ENCODE results near the gene ERBB4.

The ERBB4 gene

DNA sequence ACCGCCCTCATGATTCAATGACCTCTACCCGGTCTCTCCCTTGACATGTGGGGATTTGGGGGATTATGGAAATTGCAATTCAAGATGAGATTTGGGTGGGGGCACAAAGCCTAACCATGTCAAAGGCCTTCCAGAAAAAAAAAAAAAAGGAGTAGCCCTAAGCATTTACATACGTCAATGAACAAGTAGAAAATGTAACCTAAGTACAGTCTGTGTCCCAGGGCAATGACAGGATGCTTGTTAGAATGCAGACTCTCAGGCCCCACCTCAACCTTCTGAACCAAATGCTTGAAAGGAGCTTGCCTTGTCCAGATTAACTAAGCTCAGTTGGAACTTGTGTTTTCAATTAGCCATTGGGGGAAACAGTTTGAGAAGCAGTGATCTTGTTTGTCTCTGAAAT lies 1180.1 kb downstream of the ERBB4 start:
- no peak overlapping the region for H3K27ac ChIP-seq
- H3K9ac ChIP-seq: no peak overlapping the region
- no peak for TF ChIP-seq Cebpa-rat (IDR thresholded peaks at IDR 0.05)
- H3K4me2 ChIP-seq: no peak overlapping the region
- H3K4me1 ChIP-seq: no peaks in the 10 kb centered on the region
- H3K36me3 ChIP-seq: no peaks in the 10 kb centered on the region
- no peak overlapping the region for H3K4me3 ChIP-seq
- no peaks in the 10 kb centered on the region for H3K27me3 ChIP-seq
- H4K20me1 ChIP-seq: no peaks in the 10 kb centered on the region
- H3K9me3 ChIP-seq: no peaks in the 10 kb centered on the region

DNA sequence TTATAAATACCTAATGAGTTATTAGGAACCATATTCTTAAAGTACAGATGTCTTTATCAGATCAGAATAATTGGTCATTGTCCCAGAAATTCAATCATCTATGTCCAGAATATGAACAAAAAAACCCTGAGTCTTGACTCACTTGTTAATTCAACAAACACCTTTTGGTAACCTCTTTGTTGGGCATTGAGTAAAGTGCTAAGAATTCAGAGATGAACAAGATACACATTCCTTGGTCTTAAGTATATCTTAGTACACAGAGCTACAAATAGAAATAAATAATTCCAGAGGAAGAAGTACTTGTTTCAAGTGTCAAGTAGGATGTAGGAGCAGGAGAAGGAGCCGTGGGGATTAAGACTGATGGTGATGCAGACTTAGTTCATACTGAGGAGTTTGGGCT lies 1184.1 kb downstream of the ERBB4 start:
- Histone ChIP-seq H3K36me3 (no peaks in the 10 kb centered on the region), H3K4me2 (no peak overlapping the region), H4K20me1 (no peaks in the 10 kb centered on the region), H3K4me3 (no peak overlapping the region), H3K9me3 (no peaks in the 10 kb centered on the region), H3K4me1 (no peaks in the 10 kb centered on the region), H3K27me3 (no peaks in the 10 kb centered on the region), H3K9ac (no peak overlapping the region), H3K27ac (no peak overlapping the region)
- no peak for TF ChIP-seq Cebpa-rat (IDR thresholded peaks at IDR 0.05)

DNA sequence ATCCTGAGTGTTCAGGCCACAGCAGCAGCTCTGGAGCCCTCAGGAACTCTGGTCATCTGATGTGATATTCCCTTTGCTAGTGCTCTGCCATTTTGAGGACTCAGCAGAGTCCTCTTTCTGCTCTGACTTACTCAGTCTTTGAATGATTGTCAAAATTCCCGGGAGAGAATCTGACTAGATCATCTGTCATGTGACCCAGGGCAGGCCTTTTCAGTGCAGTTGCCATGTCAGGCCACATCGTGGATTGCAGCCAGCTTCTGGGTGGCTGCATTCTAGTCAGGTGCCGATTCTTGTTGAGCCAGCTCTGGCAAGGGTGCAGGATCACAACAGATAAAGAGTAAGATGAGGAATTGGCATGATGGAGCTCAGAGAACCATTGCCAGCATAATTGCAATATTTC lies 1186.6 kb downstream of the ERBB4 start:
- H3K27me3 ChIP-seq: no peaks in the 10 kb centered on the region
- no peak overlapping the region for H3K4me2 ChIP-seq
- no peak for TF ChIP-seq Cebpa-rat (IDR thresholded peaks at IDR 0.05)
- H4K20me1 ChIP-seq: no peaks in the 10 kb centered on the region
- H3K27ac ChIP-seq: no peak overlapping the region
- H3K4me1 ChIP-seq: peaks cover 5% of the 10 kb centered on the region; the same call in 1 of the 2 replicates
- no peaks in the 10 kb centered on the region for H3K36me3 ChIP-seq
- H3K9me3 ChIP-seq: peaks cover 6% of the 10 kb centered on the region
- H3K4me3 ChIP-seq: no peak overlapping the region
- no peak overlapping the region for H3K9ac ChIP-seq

DNA sequence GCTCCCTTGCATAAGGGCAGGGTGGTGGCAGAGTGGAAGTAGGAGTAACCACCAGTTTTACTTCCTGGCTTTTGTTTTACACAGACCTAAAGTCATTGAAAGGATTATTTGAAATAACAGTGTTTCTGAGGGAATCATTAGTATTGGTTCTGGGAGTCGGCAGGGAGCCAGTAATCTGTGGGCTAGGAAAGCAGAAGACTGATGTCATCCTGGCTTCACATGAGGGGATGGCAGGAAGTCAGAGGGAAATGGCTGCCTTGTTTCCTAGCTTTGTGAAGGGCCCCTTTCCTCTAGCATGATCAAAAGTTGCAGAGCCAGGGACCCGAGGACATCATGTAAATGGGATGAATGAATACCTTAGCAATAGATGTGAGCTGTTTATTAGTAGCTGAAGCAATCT lies 1189.6 kb downstream of the ERBB4 start:
- Histone ChIP-seq H3K4me2 (no peak overlapping the region), H3K36me3 (no peaks in the 10 kb centered on the region), H3K4me1 (peaks cover 5% of the 10 kb centered on the region; the same call in 1 of the 2 replicates), H4K20me1 (no peaks in the 10 kb centered on the region), H3K27me3 (no peaks in the 10 kb centered on the region), H3K27ac (no peak overlapping the region), H3K9ac (no peak overlapping the region), H3K9me3 (peaks cover 10% of the 10 kb centered on the region), H3K4me3 (no peak overlapping the region)
- no peak for TF ChIP-seq Cebpa-rat (IDR thresholded peaks at IDR 0.05)

DNA sequence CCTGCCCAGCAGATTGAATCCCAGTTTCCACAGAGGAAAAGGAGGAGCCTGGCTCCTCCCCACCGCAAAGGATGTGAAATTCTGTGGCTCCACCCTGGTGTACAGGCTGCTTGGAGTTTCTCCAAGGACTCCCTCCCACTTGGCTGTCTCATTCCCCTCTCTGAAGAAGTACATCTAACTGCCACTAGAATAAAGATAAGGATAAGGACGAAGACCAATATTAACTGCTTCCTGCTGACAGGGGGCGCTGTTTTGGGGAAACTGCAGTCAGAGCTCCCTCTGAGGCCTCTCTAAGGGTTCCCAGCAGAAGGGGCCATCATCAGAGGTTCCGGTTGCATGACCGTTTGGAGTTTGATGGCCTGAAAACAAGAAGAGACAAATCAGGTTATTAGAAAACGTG lies 1191.3 kb downstream of the ERBB4 start:
- no peaks in the 10 kb centered on the region for H3K36me3 ChIP-seq
- no peak overlapping the region for H3K4me2 ChIP-seq
- TF ChIP-seq Cebpa-rat (IDR thresholded peaks at IDR 0.05): no peak
- H3K9ac ChIP-seq: no peak overlapping the region
- H3K4me3 ChIP-seq: no peak overlapping the region
- H3K27me3 ChIP-seq: no peaks in the 10 kb centered on the region
- peaks cover 5% of the 10 kb centered on the region; the same call in 1 of the 2 replicates for H3K4me1 ChIP-seq
- peaks cover 10% of the 10 kb centered on the region for H3K9me3 ChIP-seq
- H3K27ac ChIP-seq: no peak overlapping the region
- no peaks in the 10 kb centered on the region for H4K20me1 ChIP-seq

DNA sequence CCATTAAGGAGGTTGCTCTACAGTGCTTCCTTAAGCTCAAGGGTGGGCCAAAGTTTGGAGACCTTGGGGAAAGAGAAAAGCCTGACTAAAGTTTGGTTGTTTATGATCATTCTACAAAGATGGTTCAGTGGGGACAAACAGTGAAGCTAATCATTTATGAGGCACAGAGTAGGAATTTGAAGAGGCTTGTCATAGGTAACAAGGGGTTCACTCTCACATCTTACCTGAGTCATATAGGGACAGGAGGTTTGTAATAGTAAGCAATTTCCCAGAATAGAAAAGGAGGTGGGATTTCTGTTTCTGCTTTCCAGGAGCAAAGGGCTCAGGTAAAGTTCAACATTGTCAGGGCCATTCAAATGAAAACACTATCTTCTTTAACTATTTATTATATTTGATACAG lies 1194.3 kb downstream of the ERBB4 start:
- Histone ChIP-seq H3K9ac (no peak overlapping the region), H3K9me3 (peaks cover 10% of the 10 kb centered on the region), H3K4me2 (no peak overlapping the region), H3K4me3 (no peak overlapping the region), H4K20me1 (no peaks in the 10 kb centered on the region), H3K36me3 (no peaks in the 10 kb centered on the region), H3K27me3 (no peaks in the 10 kb centered on the region), H3K4me1 (peaks cover 4% of the 10 kb centered on the region; the same call in 1 of the 2 replicates), H3K27ac (no peak overlapping the region)
- no peak for TF ChIP-seq Cebpa-rat (IDR thresholded peaks at IDR 0.05)

DNA sequence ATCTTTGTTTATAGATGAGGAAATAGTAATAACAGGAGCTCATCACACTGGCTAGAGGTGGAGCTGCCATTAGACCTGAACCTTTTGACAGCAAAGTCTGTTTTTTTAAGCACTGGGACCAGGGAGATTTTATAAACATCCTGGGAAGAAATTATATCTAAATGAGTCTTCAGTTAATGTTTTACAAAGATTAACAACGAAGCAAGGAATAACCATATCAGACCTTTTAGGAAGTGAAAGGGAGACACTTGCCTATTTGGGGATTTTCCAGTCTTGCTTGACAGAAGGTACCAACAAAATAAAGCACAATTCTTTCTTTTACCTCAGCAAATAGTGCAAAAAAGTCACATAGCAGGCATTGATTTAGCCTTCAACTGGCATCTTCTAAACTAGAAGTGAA lies 1205.2 kb downstream of the ERBB4 start:
- Histone ChIP-seq H3K4me3 (no peak overlapping the region), H3K27me3 (no peaks in the 10 kb centered on the region), H3K9me3 (no peaks in the 10 kb centered on the region), H4K20me1 (no peaks in the 10 kb centered on the region), H3K27ac (no peak overlapping the region), H3K4me1 (no peaks in the 10 kb centered on the region), H3K4me2 (no peak overlapping the region), H3K9ac (no peak overlapping the region), H3K36me3 (no peaks in the 10 kb centered on the region)
- TF ChIP-seq Cebpa-rat (IDR thresholded peaks at IDR 0.05): no peak

DNA sequence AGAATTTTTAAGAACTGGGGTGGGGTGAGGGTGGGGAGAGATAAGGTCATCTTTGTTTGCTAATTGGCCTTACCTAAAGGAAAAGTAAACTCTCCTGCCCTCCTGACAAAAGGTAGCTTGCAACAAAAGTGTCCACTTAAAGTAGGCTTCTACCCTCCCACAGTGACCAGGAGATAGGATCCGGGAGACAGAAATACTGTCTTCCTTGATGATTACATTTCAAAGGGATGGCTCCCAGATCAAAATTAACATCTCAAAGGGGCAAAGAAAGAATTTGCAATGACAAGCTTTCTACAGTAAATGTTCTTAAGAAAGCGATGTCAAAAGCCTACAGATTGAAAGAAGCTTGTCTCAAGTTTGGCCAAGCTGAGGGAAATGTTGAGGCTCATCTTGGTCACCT lies 1206.9 kb downstream of the ERBB4 start:
- H3K27me3 ChIP-seq: no peaks in the 10 kb centered on the region
- no peaks in the 10 kb centered on the region for H3K9me3 ChIP-seq
- H3K36me3 ChIP-seq: no peaks in the 10 kb centered on the region
- no peak for TF ChIP-seq Cebpa-rat (IDR thresholded peaks at IDR 0.05)
- H3K27ac ChIP-seq: no peak overlapping the region
- no peak overlapping the region for H3K4me3 ChIP-seq
- H4K20me1 ChIP-seq: no peaks in the 10 kb centered on the region
- H3K4me2 ChIP-seq: no peak overlapping the region
- H3K9ac ChIP-seq: no peak overlapping the region
- H3K4me1 ChIP-seq: no peaks in the 10 kb centered on the region

DNA sequence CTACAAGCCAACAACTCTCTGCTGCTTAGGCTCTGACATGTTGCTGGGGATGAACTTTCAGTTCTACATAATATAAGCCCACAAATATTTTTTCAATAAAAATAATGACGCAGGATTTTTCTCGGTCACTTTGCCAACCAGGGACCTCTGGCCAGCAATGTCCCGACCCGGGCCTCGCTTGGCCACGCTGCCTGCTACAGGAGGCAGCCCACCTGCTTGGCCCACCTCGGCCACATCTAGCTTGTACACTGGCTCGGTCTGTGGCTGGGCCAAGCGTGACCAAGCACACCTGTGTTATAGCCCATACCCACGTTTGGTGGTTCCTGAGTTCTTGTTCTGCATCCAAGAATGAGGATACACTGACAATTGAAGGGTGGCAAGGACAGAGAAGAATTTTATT lies 1208.7 kb downstream of the ERBB4 start:
- H3K4me2 ChIP-seq: no peak overlapping the region
- H3K36me3 ChIP-seq: no peaks in the 10 kb centered on the region
- H3K27ac ChIP-seq: no peak overlapping the region
- no peaks in the 10 kb centered on the region for H4K20me1 ChIP-seq
- no peaks in the 10 kb centered on the region for H3K9me3 ChIP-seq
- no peaks in the 10 kb centered on the region for H3K27me3 ChIP-seq
- TF ChIP-seq Cebpa-rat (IDR thresholded peaks at IDR 0.05): no peak
- H3K4me1 ChIP-seq: no peaks in the 10 kb centered on the region
- no peak overlapping the region for H3K9ac ChIP-seq
- no peak overlapping the region for H3K4me3 ChIP-seq

GRCh38 chr2:211329421-211329820 lies 1209.2 kb downstream of the ERBB4 start:
- no peak overlapping the region for H3K4me2 ChIP-seq
- no peaks in the 10 kb centered on the region for H4K20me1 ChIP-seq
- no peak for TF ChIP-seq Cebpa-rat (IDR thresholded peaks at IDR 0.05)
- H3K27ac ChIP-seq: no peak overlapping the region
- H3K9me3 ChIP-seq: no peaks in the 10 kb centered on the region
- no peak overlapping the region for H3K4me3 ChIP-seq
- H3K9ac ChIP-seq: no peak overlapping the region
- H3K36me3 ChIP-seq: no peaks in the 10 kb centered on the region
- H3K27me3 ChIP-seq: no peaks in the 10 kb centered on the region
- H3K4me1 ChIP-seq: no peaks in the 10 kb centered on the region

- H4K20me1 ChIP-seq: no peaks in the 10 kb centered on the region
- H3K27ac ChIP-seq: no peak overlapping the region
- no peak overlapping the region for H3K4me3 ChIP-seq
- H3K36me3 ChIP-seq: no peaks in the 10 kb centered on the region
- no peak for TF ChIP-seq Cebpa-rat (IDR thresholded peaks at IDR 0.05)
- no peak overlapping the region for H3K9ac ChIP-seq
- no peaks in the 10 kb centered on the region for H3K4me1 ChIP-seq
- H3K9me3 ChIP-seq: no peaks in the 10 kb centered on the region
- no peaks in the 10 kb centered on the region for H3K27me3 ChIP-seq
- no peak overlapping the region for H3K4me2 ChIP-seq
Measured at GRCh38 chr2:211328126-211328525, 1210.5 kb downstream of the ERBB4 start.

Measured in BLaER1 (cell line).